HG03045 (cell line): Measurements from ENCODE around the gene CREB5.
"Not testable (repeated sequence)": the region's sequence is repeated elsewhere in the genome, so short reads cannot be mapped to it uniquely, and the experiment has no call there.

Source experiments
- ATAC-seq: cut with Tn5 transposase; IDR thresholded peaks from one replicate; pipeline ENCODE4 v1.9.1; 2021; ENCODE audit warnings: mild to moderate bottlenecking, moderate library complexity; ENCODE audit not compliant: unreplicated experiment

CREB5 gene

DNA sequence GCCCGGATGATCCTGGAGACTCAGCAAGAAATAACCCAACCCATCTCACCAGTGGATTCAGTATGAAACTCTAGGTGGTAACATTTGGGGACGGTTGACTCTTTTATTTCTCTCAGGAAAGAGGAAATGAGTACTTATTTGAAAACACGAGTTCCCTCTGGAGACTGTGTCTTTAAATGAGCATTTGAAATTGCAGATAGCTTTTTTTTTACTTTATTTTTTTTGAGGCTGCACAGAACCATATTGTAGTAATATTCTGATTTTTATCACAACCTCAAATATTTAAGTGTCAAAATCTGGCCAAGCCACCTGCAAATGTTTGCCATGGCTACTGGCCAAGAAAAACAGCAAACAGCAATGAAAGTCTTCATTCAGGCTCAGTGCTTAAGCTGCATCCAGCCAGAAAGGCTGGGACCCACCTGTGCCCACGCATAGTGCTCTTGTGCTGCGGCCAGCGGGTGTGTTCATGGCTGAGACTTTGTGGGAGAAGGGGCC, 160.8 kb downstream of the CREB5 start:
- no peak for ATAC-seq

DNA sequence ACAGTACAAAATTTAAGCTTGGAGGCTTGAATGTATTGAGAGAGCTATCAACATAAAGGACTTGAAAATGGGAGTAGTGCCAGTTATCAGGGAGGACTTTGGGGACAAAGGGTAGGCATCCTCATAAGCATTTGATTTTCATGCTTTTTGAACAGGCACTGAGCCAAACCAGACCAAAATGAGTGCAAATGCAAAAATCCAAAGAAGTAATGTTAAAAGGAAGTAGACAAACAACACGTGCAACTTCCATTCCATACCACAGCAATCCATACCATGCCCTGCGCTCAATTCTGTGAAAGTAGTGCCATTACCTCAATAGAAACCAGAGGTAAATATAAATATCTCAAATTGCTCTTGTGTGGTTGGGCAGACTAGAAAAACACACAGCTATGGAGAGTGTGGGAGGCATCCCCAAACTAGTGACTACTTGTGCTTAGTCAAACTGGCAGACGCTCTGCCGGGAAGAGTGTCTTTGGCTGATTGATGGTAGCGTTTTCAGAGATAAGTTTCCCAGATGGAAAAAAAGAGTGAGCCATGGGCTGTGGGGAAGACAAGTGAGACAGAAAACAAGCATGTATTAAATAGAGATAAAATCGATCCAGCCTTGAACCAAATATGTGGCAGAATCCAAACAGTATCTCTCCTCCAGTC, 161.5 kb downstream of the CREB5 start:
- no peak for ATAC-seq

DNA sequence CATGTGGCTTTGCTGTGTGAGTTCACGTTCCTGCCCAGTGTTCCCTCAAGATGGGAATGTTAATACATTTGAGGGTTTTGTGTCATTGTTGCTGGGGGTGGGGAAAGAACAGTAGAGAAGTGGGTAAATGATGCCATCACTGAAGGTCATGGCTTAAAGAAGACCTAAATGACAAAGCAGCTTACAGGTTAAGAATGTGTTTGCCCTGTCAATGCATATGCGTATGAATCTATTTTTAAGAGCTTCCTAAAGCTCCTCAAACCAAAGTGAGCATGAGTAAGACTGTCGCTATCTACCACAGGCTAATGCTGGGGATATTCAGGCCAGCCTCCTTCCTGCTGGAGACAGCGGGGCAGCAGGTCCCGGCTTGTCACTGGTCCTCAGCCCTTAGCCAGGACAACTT, 162.9 kb downstream of the CREB5 start:
- ATAC-seq, result no peak

- ATAC-seq, result no peak
Measured at GRCh38 chr7:28576656-28577055, 164.3 kb downstream of the CREB5 start.

DNA sequence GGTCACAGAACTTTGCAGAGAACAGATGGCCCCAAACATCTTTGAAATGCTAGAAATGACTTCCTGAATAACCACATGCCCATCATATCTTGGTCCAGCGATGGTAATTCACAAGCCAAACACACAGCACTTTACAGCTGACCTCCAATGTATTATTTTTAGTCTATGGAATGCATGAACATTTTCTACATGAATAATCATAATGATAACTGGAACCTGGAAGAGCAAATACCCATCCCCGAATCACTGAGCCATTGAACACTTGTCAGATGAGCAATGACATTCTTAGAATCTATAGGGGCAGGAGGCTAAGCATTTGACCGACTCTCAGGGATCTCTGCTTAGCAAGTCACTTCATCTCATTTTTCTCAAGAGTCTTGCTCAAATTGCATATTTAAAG, 167.3 kb downstream of the CREB5 start:
- no peak for ATAC-seq

DNA sequence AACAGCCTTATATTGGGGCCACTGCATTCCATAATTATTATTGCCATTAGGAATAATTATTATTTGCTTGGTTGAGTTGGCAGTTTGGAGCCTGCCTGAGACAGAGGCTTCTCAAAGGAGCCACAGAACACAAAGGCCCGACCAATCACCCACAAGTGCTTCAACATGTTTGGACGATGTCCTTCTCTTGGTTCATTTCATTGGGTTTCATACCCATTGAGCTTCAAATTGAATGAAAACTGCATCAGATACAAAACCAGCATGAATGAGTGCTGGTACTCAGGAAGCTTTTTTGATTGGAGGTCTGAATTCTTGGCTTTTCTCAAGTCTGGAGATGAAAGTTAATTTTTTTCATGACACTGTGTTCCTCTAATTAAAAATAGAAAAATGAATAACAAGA, 168.3 kb downstream of the CREB5 start:
- no peak for ATAC-seq

DNA sequence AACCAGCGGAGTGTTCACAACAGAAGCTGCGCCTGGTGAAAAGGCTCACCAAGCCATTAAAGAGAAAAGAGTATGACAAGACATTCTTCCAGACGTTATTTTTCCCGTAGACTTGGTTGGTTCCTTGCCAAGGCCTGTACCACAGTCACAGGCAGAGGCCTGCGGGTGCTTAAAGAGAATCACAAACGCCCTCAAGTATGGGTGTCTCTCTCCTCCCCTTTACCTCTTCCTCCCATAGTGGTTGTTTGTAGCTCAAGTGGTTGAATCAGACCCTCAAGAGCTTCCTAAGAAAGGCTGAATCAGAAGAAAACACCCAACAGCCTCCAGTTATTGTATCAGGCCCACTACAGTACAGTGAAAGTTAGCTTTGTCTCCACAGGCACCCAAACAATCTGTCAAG, 169.0 kb downstream of the CREB5 start:
- no peak for ATAC-seq

- ATAC-seq, result no peak
Measured at GRCh38 chr7:28582226-28582625, 169.9 kb downstream of the CREB5 start.

- ATAC-seq, result no peak
Measured at GRCh38 chr7:28584235-28584634, 171.9 kb downstream of the CREB5 start.

DNA sequence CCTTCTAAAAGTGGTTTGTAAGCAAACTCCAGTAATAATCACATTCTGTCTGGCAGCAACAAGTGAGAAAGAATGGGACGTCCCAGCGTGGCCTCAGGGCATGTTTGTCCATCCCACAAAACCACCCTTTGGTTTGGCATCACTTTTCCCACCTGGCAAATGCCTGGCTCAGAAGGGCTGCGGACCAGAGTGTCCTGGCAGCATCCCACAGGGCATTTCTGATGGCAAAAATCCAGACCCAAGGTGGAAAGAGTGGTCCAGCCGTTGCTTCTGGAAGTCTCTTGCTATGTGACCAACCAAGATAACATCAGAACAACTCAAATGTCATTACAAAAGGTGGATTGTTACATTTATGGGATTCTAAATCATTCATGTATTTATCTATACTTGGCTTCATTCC, 174.4 kb downstream of the CREB5 start:
- no peak for ATAC-seq

DNA sequence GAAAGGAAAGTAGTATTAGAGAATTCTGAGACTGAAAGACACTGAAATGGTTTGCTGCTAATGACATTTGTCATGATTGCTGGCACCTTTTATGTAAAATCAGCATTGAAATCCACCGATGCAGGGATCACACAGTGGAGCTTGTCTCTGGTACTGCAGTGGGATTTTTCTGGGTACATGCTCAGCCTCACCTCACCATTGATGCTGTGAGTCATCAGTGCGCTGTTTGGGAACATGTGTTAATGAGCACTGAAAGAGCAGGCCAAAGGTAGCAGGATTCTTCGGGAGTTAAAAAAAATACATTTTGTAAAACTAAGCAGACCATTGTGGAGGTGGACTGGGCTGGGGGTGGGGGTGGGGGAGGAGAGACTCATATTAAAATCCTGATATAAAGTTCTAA, 174.9 kb downstream of the CREB5 start:
- no peak for ATAC-seq

GRCh38 chr7:28588602-28589001, 176.3 kb downstream of the CREB5 start:
- ATAC-seq, result no peak

GRCh38 chr7:28591041-28591674, 178.8 kb downstream of the CREB5 start:
- no peak for ATAC-seq

DNA sequence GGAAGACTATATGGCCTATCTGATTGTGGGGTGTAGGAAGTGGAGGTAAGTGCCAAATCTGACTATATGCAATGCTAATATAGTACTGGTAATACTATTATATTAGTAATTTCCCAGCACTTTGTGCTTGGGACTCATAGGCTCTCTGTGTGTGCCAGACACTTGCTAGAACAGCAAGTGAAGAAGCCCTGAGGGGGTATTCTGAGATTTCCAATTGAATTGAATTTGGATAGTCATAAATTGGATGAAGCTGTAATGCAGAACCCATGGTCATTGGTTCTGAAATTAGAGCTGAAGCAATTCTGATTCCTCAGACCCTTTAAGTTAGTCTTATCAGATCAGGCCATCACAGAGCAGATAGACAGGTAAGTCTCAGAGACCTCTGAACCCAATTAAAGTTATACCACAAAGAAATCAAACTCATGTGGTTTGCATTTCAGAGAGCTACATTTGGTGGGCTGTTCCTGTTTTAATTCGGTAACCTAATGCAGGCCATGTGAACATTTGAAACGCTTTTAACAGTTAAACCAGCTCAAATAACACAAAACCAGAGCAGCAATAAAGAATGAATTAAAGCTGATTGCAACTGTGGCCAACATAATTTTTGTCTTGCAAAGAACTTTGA, 179.5 kb downstream of the CREB5 start:
- ATAC-seq, result no peak

- no peak for ATAC-seq
Measured at GRCh38 chr7:28592861-28593260, 180.5 kb downstream of the CREB5 start.

- ATAC-seq, result no peak
Measured at GRCh38 chr7:28595076-28595475, 182.8 kb downstream of the CREB5 start.

GRCh38 chr7:28595801-28596200, 183.5 kb downstream of the CREB5 start:
- no peak for ATAC-seq

DNA sequence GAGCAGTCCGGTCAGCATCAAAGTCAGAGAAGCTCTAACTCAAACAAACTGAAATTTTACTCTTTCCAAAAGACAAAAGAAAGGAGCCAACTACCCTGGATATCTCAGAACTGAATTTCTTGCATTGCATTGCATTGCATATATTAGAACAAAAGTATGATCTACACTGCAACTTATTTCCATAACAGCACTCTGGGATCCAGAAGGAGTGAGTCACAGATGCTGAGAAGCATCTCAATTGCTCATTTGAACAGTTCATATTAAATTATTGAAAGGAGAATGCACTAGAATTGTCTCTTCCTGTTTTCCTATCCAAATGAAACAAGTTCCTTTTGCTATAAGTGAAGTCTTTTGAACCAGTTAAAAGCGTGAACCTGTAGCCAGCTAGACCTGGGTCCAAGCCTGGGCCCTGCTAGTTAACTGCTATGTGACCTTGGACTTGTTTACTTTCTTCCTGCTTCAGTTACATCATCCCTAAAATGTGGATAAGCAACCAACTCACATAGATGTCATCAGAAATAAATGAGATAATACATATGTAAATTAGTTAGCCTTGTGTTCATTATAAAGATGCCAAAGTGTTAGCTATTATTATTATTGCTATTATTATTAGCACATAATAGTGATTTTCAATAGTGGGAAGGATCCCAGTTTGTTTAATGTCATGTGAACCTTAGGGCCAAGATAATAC, 184.1 kb downstream of the CREB5 start:
- ATAC-seq, result no peak

- ATAC-seq, result no peak
Measured at GRCh38 chr7:28597284-28597683, 185.0 kb downstream of the CREB5 start.

DNA sequence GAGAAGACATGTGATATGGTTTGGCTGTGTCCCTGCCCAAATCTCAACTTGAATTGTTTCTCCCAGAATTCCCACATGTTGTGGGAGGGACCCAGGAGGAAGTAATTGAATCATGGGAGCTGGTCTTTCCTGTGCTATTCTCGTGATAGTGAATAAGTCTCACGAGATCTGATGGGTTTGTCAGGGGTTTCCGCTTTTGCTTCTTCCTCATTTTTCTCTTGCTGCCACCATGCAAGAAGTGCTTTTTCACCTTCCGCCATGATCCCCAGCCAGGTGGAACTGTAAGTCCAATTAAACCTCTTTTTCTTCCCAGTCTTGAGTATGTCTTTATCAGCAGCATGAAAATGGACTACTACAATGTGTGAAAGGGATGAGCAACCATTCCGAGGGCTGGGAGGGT, 185.7 kb downstream of the CREB5 start:
- ATAC-seq, result not testable (repeated sequence)

GRCh38 chr7:28598586-28598985, 186.3 kb downstream of the CREB5 start:
- ATAC-seq, result no peak

GRCh38 chr7:28599411-28599810, 187.1 kb downstream of the CREB5 start:
- ATAC-seq, result no peak
